GM12801 (cell line): ENCODE data around the gene MOSMO.

Experiments used
- TF ChIP-seq, protein P1 (sequence below): IDR thresholded peaks from one replicate; pipeline ENCODE4 v1.5.1; 2011; ENCODE audit warnings: control low read depth; ENCODE audit not compliant: insufficient read length; ENCODE audit errors: extremely low read depth

The MOSMO gene

GRCh38 chr16:21980032-21980431 is 27.9 kb upstream of the MOSMO start:
- TF ChIP-seq, protein P1, sequence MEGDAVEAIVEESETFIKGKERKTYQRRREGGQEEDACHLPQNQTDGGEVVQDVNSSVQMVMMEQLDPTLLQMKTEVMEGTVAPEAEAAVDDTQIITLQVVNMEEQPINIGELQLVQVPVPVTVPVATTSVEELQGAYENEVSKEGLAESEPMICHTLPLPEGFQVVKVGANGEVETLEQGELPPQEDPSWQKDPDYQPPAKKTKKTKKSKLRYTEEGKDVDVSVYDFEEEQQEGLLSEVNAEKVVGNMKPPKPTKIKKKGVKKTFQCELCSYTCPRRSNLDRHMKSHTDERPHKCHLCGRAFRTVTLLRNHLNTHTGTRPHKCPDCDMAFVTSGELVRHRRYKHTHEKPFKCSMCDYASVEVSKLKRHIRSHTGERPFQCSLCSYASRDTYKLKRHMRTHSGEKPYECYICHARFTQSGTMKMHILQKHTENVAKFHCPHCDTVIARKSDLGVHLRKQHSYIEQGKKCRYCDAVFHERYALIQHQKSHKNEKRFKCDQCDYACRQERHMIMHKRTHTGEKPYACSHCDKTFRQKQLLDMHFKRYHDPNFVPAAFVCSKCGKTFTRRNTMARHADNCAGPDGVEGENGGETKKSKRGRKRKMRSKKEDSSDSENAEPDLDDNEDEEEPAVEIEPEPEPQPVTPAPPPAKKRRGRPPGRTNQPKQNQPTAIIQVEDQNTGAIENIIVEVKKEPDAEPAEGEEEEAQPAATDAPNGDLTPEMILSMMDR, result no peak

GRCh38 chr16:21982108-21982507 is 25.8 kb upstream of the MOSMO start:
- TF ChIP-seq, protein P1, result no peak

DNA sequence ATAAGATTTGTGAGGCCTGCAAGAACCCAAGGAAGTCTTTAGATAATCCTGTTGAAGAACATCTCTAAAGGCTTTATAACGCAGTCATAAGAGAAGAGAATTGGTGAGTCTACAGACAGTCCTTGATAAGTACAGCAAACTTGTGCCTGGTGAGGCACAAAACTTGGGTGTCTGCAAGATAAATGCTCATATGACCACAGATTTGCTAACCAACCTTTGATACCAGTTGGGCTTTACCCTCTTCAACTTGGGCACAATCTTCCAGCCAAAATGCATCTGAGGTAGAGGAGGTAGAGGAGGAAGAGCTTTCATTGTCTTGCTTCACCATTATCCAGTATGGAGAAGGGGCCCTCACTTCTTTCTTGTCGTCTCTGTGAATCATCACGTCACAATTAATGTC is 23.8 kb upstream of the MOSMO start:
- TF ChIP-seq, protein P1, result no peak

DNA sequence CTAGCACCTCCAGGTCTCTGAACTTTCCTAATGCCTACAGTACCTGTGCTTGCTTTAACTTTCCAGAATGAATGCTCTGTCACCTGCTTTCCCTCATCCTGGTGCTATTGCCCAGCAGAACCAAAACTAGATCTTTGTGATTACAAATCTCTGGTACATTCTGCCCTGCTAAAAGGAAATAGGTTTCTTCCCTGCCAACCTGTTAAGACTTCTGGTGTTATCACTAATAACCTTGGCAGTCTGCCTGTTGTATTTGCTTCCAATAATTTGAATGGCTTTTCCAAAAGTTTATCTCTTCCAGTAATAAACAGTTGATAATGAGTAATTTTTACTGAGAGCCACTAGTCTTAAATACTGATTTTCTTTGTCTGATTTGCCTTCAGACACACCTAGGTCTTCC is 22.4 kb upstream of the MOSMO start:
- TF ChIP-seq, protein P1, result no peak

DNA sequence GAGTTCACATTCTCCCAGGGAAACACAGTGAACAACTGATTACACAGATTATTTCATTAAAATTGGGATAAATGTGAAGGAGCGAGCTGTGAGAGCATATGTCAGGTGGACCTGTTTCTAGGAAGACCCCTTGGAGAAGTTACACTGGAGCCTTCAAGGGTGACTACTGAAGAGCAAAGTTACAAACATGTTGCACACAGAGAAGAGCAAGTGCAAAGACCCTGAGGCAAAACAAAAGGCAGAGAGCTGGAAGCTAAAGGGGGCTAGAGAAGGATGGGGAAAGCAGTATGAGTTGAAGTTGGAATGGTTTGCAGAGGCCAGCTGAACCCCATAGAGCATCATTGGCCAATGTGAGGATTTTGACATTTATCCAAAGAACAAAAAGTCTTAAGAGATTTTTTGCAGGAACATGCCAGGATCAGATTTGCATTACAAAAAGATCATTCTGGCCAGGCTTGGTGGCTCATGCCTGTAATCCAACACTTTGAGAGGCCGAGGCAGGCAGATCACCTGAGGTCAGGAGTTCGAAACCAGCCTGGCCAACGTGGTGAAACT is 21.1 kb upstream of the MOSMO start:
- TF ChIP-seq, protein P1, result no peak

- TF ChIP-seq, protein P1, result no peak
These were observed 20.4 kb upstream of the MOSMO start for GRCh38 chr16:21987498-21987897.

DNA sequence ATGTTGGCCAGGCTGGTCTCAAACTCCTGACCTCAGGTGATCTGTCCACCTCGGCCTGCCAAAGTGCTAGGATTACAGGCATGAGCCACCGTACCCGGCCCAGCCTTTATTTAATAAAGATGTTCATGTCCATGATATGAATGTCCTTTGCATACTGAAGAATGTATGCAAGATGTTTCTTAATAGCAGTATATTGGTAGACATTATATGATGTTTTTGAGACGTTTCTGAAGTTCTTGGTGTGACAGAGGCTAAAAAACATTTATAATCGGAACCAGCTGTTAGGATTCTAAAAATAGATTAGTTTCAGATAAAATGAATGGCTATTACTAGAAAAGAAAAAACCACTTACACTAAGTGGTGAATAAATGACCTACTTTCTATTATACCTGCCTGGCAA is 18.8 kb upstream of the MOSMO start:
- TF ChIP-seq, protein P1, result no peak

- TF ChIP-seq, protein P1, result no peak
These were observed 18.2 kb upstream of the MOSMO start for GRCh38 chr16:21989751-21990150.
